NCI-H1105 treated with DMSO at 0.1 percent for 48 hours (cell line): ENCODE measurements around the gene GLIPR1.
"Not testable (repeated sequence)": the region's sequence is repeated elsewhere in the genome, so short reads cannot be mapped to it uniquely, and the experiment has no call there.

Experiments used
- DNase-seq: peaks from one replicate; lab custom pipeline; 2025; lab: John Stamatoyannopoulos, UW

GLIPR1 gene

GRCh38 chr12:75522124-75522523 lies 41.6 kb downstream of the GLIPR1 start:
- DNase-seq, result not testable (repeated sequence)

DNA sequence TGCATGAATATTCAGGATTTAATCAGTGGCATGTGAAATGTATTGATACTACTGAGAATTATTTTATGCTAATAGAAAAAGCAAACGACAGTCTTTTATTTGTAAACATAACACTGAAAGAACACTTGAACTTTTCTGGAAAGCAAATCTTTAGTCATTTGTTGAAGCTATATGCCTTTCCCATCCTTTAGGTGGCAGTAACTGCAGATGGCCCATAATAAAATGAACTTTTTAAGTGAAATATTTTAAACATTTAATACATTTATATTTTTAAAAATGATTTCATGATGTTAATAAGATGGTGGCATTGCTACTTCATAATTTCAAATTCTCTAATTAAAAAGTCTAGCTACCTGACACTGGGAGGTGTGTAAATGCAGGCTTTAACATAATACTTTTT lies 44.7 kb downstream of the GLIPR1 start:
- DNase-seq, result no peak

GRCh38 chr12:75526655-75527511 lies 46.3 kb downstream of the GLIPR1 start:
- DNase-seq, result peak; percentile 62

DNA sequence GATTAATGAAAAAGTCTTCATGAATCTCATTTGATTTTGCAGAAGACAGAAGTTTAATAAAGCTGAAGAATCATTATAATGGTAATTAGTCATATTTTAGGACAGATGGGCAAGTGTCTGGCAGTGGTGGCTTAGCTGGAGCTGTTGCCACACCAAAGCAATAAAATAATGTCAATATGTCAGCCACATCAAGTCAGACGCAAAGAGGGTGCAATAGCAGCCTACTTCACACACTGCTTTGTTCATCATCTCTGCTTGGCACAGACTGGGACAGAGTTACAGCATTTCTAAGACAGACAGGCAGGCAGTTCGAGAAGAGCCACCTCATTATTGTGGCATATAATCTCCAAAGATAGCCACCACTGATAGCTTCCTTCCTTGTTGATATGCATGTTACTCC lies 47.7 kb downstream of the GLIPR1 start:
- no peak for DNase-seq

DNA sequence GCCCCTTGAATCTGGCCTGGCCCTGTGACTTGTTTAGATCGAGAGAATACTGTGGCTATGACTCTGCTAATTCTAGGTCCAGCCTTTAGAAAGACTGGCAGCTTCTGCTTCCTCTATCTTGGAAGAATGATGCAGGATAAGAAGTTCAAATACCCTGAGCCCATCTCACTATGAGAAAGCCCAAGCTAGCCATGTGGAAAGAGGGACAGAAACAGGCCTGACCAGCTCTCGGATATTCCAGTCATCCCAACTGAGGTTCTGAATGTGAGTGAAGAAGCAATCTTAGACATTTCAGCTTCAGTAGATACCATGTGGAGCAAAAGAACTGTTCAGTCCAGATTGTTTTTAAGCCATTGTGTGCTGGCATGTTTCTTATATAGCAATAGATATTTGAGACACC lies 48.1 kb downstream of the GLIPR1 start:
- DNase-seq, result no peak

DNA sequence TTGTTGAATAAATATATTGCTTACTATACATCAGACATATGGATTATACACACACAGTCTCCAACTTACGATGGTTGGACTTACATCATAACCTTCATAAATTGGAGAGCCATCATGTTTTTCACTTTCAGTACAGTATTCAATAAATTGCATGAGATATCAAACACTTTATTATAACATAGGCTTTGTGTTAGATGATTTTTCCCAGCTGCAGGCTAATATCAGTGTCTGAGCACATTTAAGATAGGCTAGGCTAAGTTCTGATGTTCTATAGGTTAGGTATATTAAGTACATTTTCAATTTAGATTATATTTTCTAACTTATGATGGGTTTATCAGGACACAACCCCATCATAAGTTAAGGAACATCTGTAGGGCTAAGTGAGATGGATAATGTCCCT lies 48.8 kb downstream of the GLIPR1 start:
- DNase-seq, result no peak

DNA sequence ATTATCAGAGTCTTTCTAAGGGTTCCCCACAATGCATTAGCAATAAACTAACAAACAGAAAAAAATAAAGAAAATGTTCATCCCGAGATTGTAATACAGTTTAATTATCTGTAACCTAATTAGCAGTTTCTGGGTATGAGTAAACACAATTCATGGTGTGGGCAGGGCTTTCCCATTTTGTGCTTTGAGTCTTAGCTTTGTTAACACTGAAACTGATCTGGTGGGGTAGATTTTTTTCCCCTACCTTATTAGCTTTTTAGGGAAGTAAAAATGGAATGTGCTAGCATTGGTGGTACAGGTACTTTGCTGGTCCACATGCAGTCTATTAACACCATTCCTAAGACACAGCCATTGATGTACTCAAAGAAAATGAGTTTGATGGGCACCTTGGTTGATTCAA lies 49.3 kb downstream of the GLIPR1 start:
- DNase-seq, result no peak

GRCh38 chr12:75533239-75533638 lies 52.7 kb downstream of the GLIPR1 start:
- no peak for DNase-seq

DNA sequence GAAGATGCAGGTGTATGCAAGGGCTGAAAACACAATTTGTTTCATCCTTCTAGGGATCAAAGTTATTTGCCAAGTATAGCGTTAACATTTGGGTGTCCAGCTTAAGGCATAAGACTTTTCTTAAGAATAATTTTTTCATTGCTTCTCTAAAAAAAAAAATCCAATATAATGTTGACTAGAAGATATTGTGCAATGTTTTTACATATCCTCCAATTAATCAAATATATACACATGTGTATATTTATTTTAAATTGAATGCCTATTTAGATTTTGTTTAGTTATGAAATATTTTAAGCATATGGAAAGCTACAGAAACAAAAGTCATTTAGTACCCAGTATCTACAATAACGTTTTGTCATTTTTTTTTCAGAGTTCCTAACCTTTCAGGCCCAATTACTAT lies 59.3 kb downstream of the GLIPR1 start:
- no peak for DNase-seq

GRCh38 chr12:75542942-75543341 lies 62.4 kb downstream of the GLIPR1 start:
- no peak for DNase-seq

DNA sequence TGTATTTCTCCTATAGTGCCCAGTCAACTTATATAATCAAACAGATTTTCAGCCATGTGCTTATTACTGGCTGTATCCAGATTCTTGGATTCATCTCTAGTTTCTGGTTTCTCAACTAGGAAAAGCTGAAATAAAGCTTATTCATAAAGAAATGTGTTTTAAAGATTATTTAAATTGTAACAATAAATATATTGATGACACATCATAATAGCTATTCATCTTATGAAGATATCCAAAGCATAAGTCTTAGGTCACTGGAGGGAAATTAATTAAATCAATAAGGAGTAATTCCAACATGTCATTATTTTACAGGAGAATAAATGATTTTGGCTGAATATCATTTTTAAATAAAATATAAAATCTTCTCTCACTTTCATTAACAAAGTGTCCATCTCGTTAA lies 63.0 kb downstream of the GLIPR1 start:
- DNase-seq, result no peak

- DNase-seq, result no peak
Observed at GRCh38 chr12:75545636-75546035, 65.1 kb downstream of the GLIPR1 start.

DNA sequence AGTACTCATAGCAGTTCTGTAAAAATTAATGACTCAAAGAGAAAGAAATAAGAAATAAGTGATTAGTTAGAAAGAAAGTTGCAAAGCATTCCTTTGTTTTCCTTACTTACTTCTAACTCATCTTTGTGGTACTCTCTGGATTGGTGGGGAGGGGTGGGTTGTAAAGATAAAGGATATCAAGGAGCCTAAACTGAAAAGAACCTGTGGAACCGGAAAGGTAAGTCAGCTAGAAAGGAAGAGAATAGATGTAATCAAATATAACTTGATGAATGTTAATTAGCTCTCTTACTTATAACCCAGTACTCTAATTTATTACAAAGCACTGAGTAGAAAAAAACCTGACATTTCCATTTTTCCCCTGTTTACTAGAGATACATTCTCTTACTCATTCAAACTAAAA lies 68.3 kb downstream of the GLIPR1 start:
- peak; percentile 32 for DNase-seq

DNA sequence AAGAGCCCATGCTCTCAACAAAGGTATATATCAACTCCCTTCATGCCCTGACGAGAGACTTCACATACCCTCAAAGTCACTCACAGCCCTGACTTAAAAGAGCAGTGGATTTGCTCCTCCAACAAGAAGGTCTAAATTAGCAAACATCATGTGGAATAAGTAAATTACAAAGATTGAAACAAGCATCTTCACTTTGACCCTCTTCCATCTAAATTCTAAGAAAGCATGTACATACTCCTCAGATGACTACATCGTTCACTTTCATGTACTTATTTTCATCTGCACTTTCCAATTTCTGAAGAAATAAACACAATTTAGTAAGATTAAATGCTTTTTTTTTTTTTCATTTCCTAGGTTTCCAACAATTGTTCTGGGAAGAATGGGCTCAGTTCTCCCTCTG lies 69.4 kb downstream of the GLIPR1 start:
- DNase-seq, result no peak

- DNase-seq, result peak; percentile 82
Observed at GRCh38 chr12:75550401-75551240, 70.1 kb downstream of the GLIPR1 start.

DNA sequence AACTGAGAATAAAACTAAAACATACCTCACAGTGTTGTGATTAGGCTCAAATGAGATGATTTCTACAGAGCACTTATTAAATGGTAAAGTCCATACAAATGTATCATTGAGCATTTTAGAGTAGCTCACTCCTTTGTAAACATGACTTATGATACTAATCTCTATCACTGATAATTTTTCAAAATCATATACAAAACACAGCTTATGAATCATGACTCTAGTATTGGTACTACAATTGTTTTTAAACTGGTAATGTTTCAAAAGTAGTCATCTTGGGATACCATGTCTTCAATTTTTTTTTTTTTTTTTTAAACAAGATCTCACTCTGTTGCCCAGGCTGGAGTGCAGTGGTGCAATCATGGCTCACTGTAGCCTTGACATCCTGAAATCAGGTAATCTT lies 70.9 kb downstream of the GLIPR1 start:
- DNase-seq, result no peak

- no peak for DNase-seq
Observed at GRCh38 chr12:75553398-75553797, 72.8 kb downstream of the GLIPR1 start.
